H1 (cell line): ENCODE results near the gene RGL2. TPM values are rescaled to one million over a fixed set of nuclear protein-coding genes. Genes with fewer than 3 reads are reported as not detected.

Source experiments
- CTCF ChIA-PET: fragments of 300-600 bp; sonication (Branson Sonifier 250); formaldehyde crosslinking; loops from one replicate; lab custom pipeline; 2021; ENCODE audit not compliant: partially characterized antibody; lab: Charles Lee
- POLR2A ChIA-PET: fragments of 300-600 bp; sonication (Branson Sonifier 250); formaldehyde crosslinking; loops from one replicate; lab custom pipeline; 2021; ENCODE audit warnings: inconsistent platforms; ENCODE audit not compliant: partially characterized antibody; lab: Charles Lee
- DNase-seq, 2 experiments: peaks; one replicate each; pipeline versions ENCODE4 v3.0.0 to v3.0.0-alpha.2; 2010 to 2022; ENCODE audit warnings: low spot score in 2 of 2, low read depth in 1 of 2, mixed read lengths in 1 of 2
- FAIRE-seq: peaks from 2 replicates; lab custom pipeline; 2011; peaks lifted over from hg19 to GRCh38; lab: Jason Lieb, UNC
- H2AFZ ChIP-seq: 2 replicates; pipeline ENCODE4 v1.8.1; 2012; ENCODE audit warnings: low read length, inconsistent platforms
- H2AK5ac ChIP-seq: 2 replicates; pipeline ENCODE4 v1.6.1; 2013; ENCODE audit warnings: low read depth, low read length
- H2BK120ac ChIP-seq: replicated peaks from 2 replicates; pipeline ENCODE3; 2013; ENCODE audit warnings: low read depth, low read length, inconsistent platforms
- H2BK12ac ChIP-seq: 2 replicates; pipeline ENCODE4 v1.6.1; 2013; ENCODE audit warnings: low read depth, low read length
- H2BK15ac ChIP-seq: 2 replicates; pipeline ENCODE4 v1.6.1; 2013; ENCODE audit warnings: low read length
- H2BK20ac ChIP-seq: 2 replicates; pipeline ENCODE4 v1.6.1; 2013; ENCODE audit warnings: low read length
- H2BK5ac ChIP-seq: 2 replicates; pipeline ENCODE4 v1.6.1; 2013; ENCODE audit warnings: low read depth, low read length
- H3K14ac ChIP-seq: 2 replicates; pipeline ENCODE4 v1.6.1; 2013; ENCODE audit warnings: inconsistent platforms; ENCODE audit not compliant: insufficient read length
- H3K18ac ChIP-seq: 2 replicates; pipeline ENCODE4 v1.6.1; 2013; ENCODE audit warnings: low read length; ENCODE audit errors: extremely low read depth
- H3K23ac ChIP-seq: 2 replicates; pipeline ENCODE4 v1.6.1; 2013; ENCODE audit warnings: inconsistent platforms; ENCODE audit not compliant: insufficient read length
- H3K23me2 ChIP-seq: 2 replicates; pipeline ENCODE4 v1.6.1; 2013; ENCODE audit warnings: low read depth, low read length
- H3K27ac ChIP-seq: 2 replicates; pipeline ENCODE4 v1.6.1; 2011; ENCODE audit warnings: low read depth, low read length, inconsistent platforms
- H3K27me3 ChIP-seq, 4 experiments: replicated peaks in 1 of 4; 1 replicate in 1 of 4; 2 replicates in 3 of 4; pipeline versions ENCODE4 v1.6.1 to v1.8.1; 2011 to 2013; ENCODE audit warnings: low read length in 3 of 4, mild to moderate bottlenecking in 3 of 4, inconsistent platforms in 2 of 4, mixed read lengths in 2 of 4, moderate library complexity in 1 of 4; ENCODE audit not compliant: control insufficient read depth in 3 of 4, insufficient read depth in 3 of 4; ENCODE audit errors: extremely low read depth in 1 of 4
- H3K36me3 ChIP-seq, 4 experiments: 2 replicates each; pipeline versions ENCODE4 v1.6.1 to v1.8.1; 2011 to 2013; ENCODE audit warnings: mild to moderate bottlenecking in 4 of 4, low read length in 3 of 4, moderate library complexity in 2 of 4, control low read depth in 1 of 4, inconsistent platforms in 1 of 4; ENCODE audit not compliant: insufficient read depth in 4 of 4, control insufficient read depth in 2 of 4
- H3K4ac ChIP-seq: replicated peaks from 2 replicates; pipeline ENCODE3; 2013; ENCODE audit warnings: low read length, low read depth, mixed read lengths, inconsistent platforms; ENCODE audit not compliant: insufficient read length
- H3K4me1 ChIP-seq, 4 experiments: replicated peaks in 1 of 4; 1 replicate in 1 of 4; 2 replicates in 3 of 4; pipeline versions ENCODE4 v1.6.1 to v1.8.1; 2011 to 2013; ENCODE audit warnings: low read length in 3 of 4, inconsistent platforms in 2 of 4, mixed read lengths in 1 of 4; ENCODE audit not compliant: insufficient read depth in 4 of 4, control insufficient read depth in 3 of 4
- H3K4me2 ChIP-seq, 2 experiments: 2 replicates each; pipeline versions ENCODE4 v1.6.1 to v1.8.1; 2011 to 2013; ENCODE audit warnings: low read depth in 2 of 2, low read length in 2 of 2, control low read depth in 1 of 2, inconsistent platforms in 1 of 2, mild to moderate bottlenecking in 1 of 2; ENCODE audit not compliant: insufficient read depth in 1 of 2
- H3K4me3 ChIP-seq, 4 experiments: fragments of 200-600, 300-600 bp in 1 of 4; sonication (generic), shearing (Covaris generic), sonication (Bioruptor Twin) in 1 of 4; 2 replicates each; pipeline versions ENCODE4 v1.5.1 to v1.8.1; 2011 to 2016; ENCODE audit warnings: low read length in 4 of 4, low read depth in 3 of 4, control low read depth in 2 of 4, inconsistent platforms in 2 of 4, mild to moderate bottlenecking in 2 of 4, mixed read lengths in 1 of 4, moderate library complexity in 1 of 4; ENCODE audit not compliant: insufficient read depth in 2 of 4; ENCODE audit errors: extremely low read depth in 1 of 4
- H3K56ac ChIP-seq: replicated peaks from 2 replicates; pipeline ENCODE3; 2013; ENCODE audit warnings: low read depth, mild to moderate bottlenecking, mixed read lengths, low read length, inconsistent platforms; ENCODE audit not compliant: insufficient read length
- H3K79me1 ChIP-seq: 2 replicates; pipeline ENCODE4 v1.6.1; 2013; ENCODE audit warnings: low read depth, low read length, control low read depth
- H3K79me2 ChIP-seq, 2 experiments: 2 replicates each; pipeline versions ENCODE4 v1.6.1 to v1.8.1; 2012 to 2013; ENCODE audit warnings: low read length in 2 of 2, mild to moderate bottlenecking in 2 of 2, inconsistent platforms in 1 of 2; ENCODE audit not compliant: insufficient read depth in 2 of 2, control insufficient read depth in 1 of 2
- H3K9ac ChIP-seq, 4 experiments: replicated peaks in 1 of 4; 1 replicate in 1 of 4; 2 replicates in 3 of 4; pipeline versions ENCODE4 v1.6.1 to v1.8.1; 2011 to 2013; ENCODE audit warnings: low read depth in 3 of 4, low read length in 3 of 4, control low read depth in 2 of 4, mild to moderate bottlenecking in 2 of 4, moderate library complexity in 2 of 4, inconsistent platforms in 1 of 4; ENCODE audit errors: extremely low read depth in 1 of 4
- H3K9me3 ChIP-seq, 2 experiments: 2 replicates each; pipeline versions ENCODE4 v1.6.1 to v1.8.1; 2012 to 2013; ENCODE audit warnings: mild to moderate bottlenecking in 2 of 2, moderate library complexity in 2 of 2, control low read depth in 1 of 2, inconsistent platforms in 1 of 2, low read depth in 1 of 2, low read length in 1 of 2, mixed read lengths in 1 of 2; ENCODE audit not compliant: insufficient read depth in 2 of 2
- H4K20me1 ChIP-seq, 2 experiments: replicated peaks in 1 of 2; 2 replicates each; pipeline versions ENCODE3 to v1.8.1; 2011 to 2013; ENCODE audit warnings: inconsistent platforms in 2 of 2, low read length in 2 of 2, mild to moderate bottlenecking in 1 of 2; ENCODE audit not compliant: insufficient read depth in 2 of 2, control insufficient read depth in 1 of 2
- H4K5ac ChIP-seq: 2 replicates; pipeline ENCODE4 v1.6.1; 2013; ENCODE audit warnings: low read length, low read depth, mixed read lengths, inconsistent platforms; ENCODE audit not compliant: insufficient read length
- H4K8ac ChIP-seq: 2 replicates; pipeline ENCODE4 v1.8.0; 2013; ENCODE audit warnings: mild to moderate bottlenecking, moderate library complexity, low read length, inconsistent platforms; ENCODE audit not compliant: insufficient read depth; ENCODE audit errors: extremely low read depth
- H4K91ac ChIP-seq: replicated peaks from 2 replicates; pipeline ENCODE3; 2013; ENCODE audit warnings: low read length, mixed read lengths, inconsistent platforms; ENCODE audit not compliant: insufficient read length
- CHD2 ChIP-seq: IDR thresholded peaks from 2 replicates; pipeline ENCODE4 v1.6.1; 2012; ENCODE audit warnings: low read length, improper control_type of control experiment
- CREB1 ChIP-seq: IDR thresholded peaks from 2 replicates; pipeline ENCODE4 v1.6.1; 2012; ENCODE audit warnings: inconsistent platforms
- HDAC2 ChIP-seq, 2 experiments: fragments of 300-600 bp in 1 of 2; sonication (generic) in 1 of 2; IDR thresholded peaks; 2 replicates each; pipeline ENCODE4 v1.6.1; 2011 to 2012; ENCODE audit warnings: low read depth in 2 of 2, low read length in 2 of 2, mild to moderate bottlenecking in 2 of 2, moderate library complexity in 2 of 2, borderline replicate concordance in 1 of 2, inconsistent platforms in 1 of 2
- NRF1 ChIP-seq: IDR thresholded peaks from 2 replicates; pipeline ENCODE4 v1.6.1; 2011; ENCODE audit warnings: mild to moderate bottlenecking, low read depth, low read length, improper control_type of control experiment
- POLR2A ChIP-seq, 2 experiments: IDR thresholded peaks; 1 replicate in 1 of 2; 2 replicates in 1 of 2; pipeline ENCODE4 v1.6.1; 2011; ENCODE audit warnings: low read depth in 2 of 2, low read length in 2 of 2, mild to moderate bottlenecking in 2 of 2; ENCODE audit errors: control extremely low read depth in 1 of 2
- RAD21 ChIP-seq, 2 experiments: IDR thresholded peaks in 1 of 2; conservative IDR thresholded peaks in 1 of 2; 2 replicates each; pipeline ENCODE4 v1.6.1; 2011; ENCODE audit warnings: low read depth in 2 of 2, low read length in 2 of 2, improper control_type of control experiment in 1 of 2, inconsistent platforms in 1 of 2, mild to moderate bottlenecking in 1 of 2, moderate library complexity in 1 of 2
- TAF1 ChIP-seq: IDR thresholded peaks from 2 replicates; pipeline ENCODE4 v1.6.1; 2011; ENCODE audit warnings: mild to moderate bottlenecking, low read depth, low read length
- TBP ChIP-seq: IDR thresholded peaks from 2 replicates; pipeline ENCODE4 v1.6.1; 2011; ENCODE audit warnings: low read depth, low read length, improper control_type of control experiment
- WGBS, 2 experiments: shearing (Covaris generic) in 1 of 2; methylation state at CpG; one replicate each; pipeline versions ENCODE4 v1.1.6 to v1.1.7; 2013 to 2015; ENCODE audit warnings: low lambda C conversion rate in 2 of 2, mixed read lengths in 2 of 2, inconsistent platforms in 1 of 2, low coverage in 1 of 2, missing lambda C conversion rate in 1 of 2; ENCODE audit not compliant: insufficient replicate concordance in 2 of 2, insufficient coverage in 1 of 2, insufficient read length in 1 of 2; ENCODE audit errors: extremely low coverage in 1 of 2, missing lambda C conversion rate in 1 of 2; 5-methylcytosine and 5-hydroxymethylcytosine counted together
- polyA plus RNA-seq, 7 experiments: library from polyadenylated mRNA; depleted of rRNA in 3 of 7; stranded (reverse) in 5 of 7; unstranded in 2 of 7; fragments of >200 nt in 5 of 7; fragments of 200-250 nt in 2 of 7; gene quantifications; 1 replicate in 5 of 7; 2 replicates in 1 of 7; 4 replicates in 1 of 7; pipeline versions ENCODE4 v1.2.1 to v1.2.3, GENCODE V29; 2011 to 2013; ENCODE audit warnings: missing spikeins in 2 of 7, mixed read lengths in 2 of 7
- total RNA-seq: library from RNA; stranded (reverse); fragmentation: NEBNext Ultra II Directional; extraction: Animal tissue kit (Norgen Biotek cat#: 25700); gene quantifications from 2 replicates; pipeline ENCODE4 v1.2.1, GENCODE V29; 2021
- TF ChIP-seq, protein P1 (sequence below): IDR thresholded peaks from 2 replicates; pipeline ENCODE4 v1.6.1; 2012; ENCODE audit warnings: inconsistent platforms

Gene RGL2
- total and polyA plus RNA-seq, 2 of the 8 experiments (the other 6 are each of a cell fraction or from before 2014, with no cell fraction given): 58.1 to 80.3 TPM

DNA sequence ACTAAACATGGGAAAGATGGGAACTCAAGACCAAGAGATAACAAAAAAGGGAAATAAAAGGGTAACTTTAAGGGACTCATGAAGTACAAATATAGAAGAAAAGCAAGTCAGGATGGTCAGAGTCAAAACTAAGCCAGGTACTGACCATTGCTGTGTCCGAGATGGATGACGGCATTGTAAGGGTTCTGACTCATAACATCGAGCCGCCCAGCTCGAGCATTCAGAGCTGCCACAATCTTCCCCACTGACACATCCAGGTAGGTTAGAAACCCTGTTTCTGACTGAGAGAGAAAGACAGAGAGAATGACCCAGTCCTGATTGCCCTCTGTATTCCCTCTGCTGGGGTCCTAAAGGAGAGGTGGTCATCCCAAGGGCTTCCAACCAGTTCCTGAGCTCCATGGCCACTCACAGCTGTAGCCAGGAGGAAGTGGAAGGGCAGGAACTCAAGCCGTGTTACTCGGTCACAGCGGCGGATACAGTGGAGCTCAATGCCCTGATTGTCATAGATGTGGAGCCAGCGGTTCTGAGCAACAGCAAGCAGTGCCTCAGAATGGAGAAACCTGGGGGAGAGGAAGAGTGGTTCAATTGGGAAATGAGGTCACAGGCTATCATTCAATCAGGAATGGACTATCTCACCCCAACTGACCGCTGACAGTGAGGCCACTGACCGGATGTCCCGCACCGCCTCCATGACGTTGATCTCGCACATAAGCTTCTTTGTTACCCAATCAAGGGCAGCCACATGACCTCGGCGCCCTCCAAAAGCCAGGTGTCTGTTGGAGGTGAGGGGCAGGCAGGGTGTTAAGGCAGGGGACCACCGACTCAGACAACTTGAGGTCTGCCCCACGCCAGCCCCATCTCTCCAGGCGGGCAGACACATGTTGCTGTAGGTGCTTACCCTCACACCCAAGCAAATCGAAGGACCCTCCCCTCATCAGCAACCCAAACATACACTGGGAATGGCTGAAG, 11.5 kb downstream of the RGL2 start:
- no peak overlapping the region for H2BK5ac ChIP-seq
- no peak overlapping the region for H4K91ac ChIP-seq
- H3K4me3 ChIP-seq: no peak overlapping the region; a peak in 1 of 8 replicates
- peaks cover 8% of the 10 kb centered on the region; the same call in 1 of the 2 replicates for H3K23me2 ChIP-seq
- peak overlapping the region in 1 of 4 experiments; percentile 14; a peak in 1 of 7 replicates for H3K9ac ChIP-seq
- no peak overlapping the region for H3K56ac ChIP-seq
- no peak overlapping the region for H3K18ac ChIP-seq
- ChIA-PET CTCF (interaction anchor here (7.2 kb wide), 1 partner anchor 8 kb away, joined by 81 read pairs; the partner anchor contains the start of gene B3GALT4), POLR2A (interaction anchor here (6.5 to 16.7 kb wide), 3 partner anchors 8 to 17 kb away, joined by 70 to 337 read pairs (median 88); partner anchors contain the start of genes B3GALT4, RGL2, RPS18 and VPS52)
- no peak overlapping the region for H3K14ac ChIP-seq
- no peak for FAIRE-seq
- H2BK20ac ChIP-seq: no peak overlapping the region
- H3K79me1 ChIP-seq: peaks cover 8% of the 10 kb centered on the region; the same call in 1 of the 2 replicates
- peaks cover 0 to 2% of the 10 kb centered on the region in 2 experiments for H4K20me1 ChIP-seq
- H2BK15ac ChIP-seq: no peak overlapping the region
- H3K27me3 ChIP-seq: no peaks in the 10 kb centered on the region
- H3K79me2 ChIP-seq: peaks cover 4 to 31% of the 10 kb centered on the region in 2 experiments; a peak in 3 of 4 replicates
- no peak for DNase-seq
- H3K23ac ChIP-seq: no peak overlapping the region
- whole genome bisulfite sequencing, 2 experiments: 95% methylated on average over 21 of the region's 22 CpGs; no CpG with 5 or more reads in 1 of the 2 experiments
- no peak overlapping the region for H3K27ac ChIP-seq
- H3K4me1 ChIP-seq: peaks cover 0 to 11% (median 5%) of the 10 kb centered on the region in 4 experiments; a peak in 5 of 7 replicates
- no peak overlapping the region for H2AFZ ChIP-seq
- H3K9me3 ChIP-seq: no peaks in the 10 kb centered on the region; a peak in 1 of 4 replicates
- H2BK12ac ChIP-seq: no peak overlapping the region
- H2AK5ac ChIP-seq: no peak overlapping the region
- no peak overlapping the region for H4K5ac ChIP-seq
- peak overlapping the region in 1 of 2 experiments; percentile 76; a peak in 2 of 4 replicates for H3K4me2 ChIP-seq
- no peak overlapping the region for H3K4ac ChIP-seq
- no peak overlapping the region for H4K8ac ChIP-seq
- H3K36me3 ChIP-seq: peaks cover 14 to 33% (median 29%) of the 10 kb centered on the region in 4 experiments
- no peak overlapping the region for H2BK120ac ChIP-seq
- TF ChIP-seq RAD21 (IDR thresholded peaks at IDR 0.05 in 1 of 2, conservative IDR thresholded peaks at IDR 0.05 in 1 of 2; ENCODE audit: low read depth in 2 of 2, low read length in 2 of 2): no peak
- no peak for TF ChIP-seq HDAC2 (IDR thresholded peaks at IDR 0.05; ENCODE audit: borderline replicate concordance in 1 of 2, low read depth in 2 of 2, low read length in 2 of 2)
- no peak for TF ChIP-seq TAF1
- TF ChIP-seq NRF1: no peak
- TF ChIP-seq POLR2A (IDR thresholded peaks at IDR 0.05; ENCODE audit: control extremely low read depth in 1 of 2, low read depth in 2 of 2, low read length in 2 of 2): no peak
- no peak for TF ChIP-seq CREB1
- TF ChIP-seq CHD2: no peak
- TF ChIP-seq, protein P1, sequence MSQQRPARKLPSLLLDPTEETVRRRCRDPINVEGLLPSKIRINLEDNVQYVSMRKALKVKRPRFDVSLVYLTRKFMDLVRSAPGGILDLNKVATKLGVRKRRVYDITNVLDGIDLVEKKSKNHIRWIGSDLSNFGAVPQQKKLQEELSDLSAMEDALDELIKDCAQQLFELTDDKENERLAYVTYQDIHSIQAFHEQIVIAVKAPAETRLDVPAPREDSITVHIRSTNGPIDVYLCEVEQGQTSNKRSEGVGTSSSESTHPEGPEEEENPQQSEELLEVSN: no peak
- no peak for TF ChIP-seq TBP
